ENCODE results near the gene CISH. TPM values are rescaled to one million over a fixed set of nuclear protein-coding genes. Genes with fewer than 3 reads are reported as not detected.

Gene CISH
- total and polyA plus RNA-seq, 4 donors, result 1.1 to 3.2 (median 2.4) TPM

- no peak overlapping the region for H3K4me3 ChIP-seq (ENCODE audit: low read depth, low read length)
- no peaks in the 10 kb centered on the region for H3K4me1 ChIP-seq (ENCODE audit: control insufficient read depth, insufficient read depth, low read length)
- H3K9me3 ChIP-seq (ENCODE audit: control insufficient read depth, insufficient read depth, low read length), result no peaks in the 10 kb centered on the region
- DNase-seq (ENCODE audit: low read depth in 4 of 6, low spot score in 6 of 6), result no peak
- H3K36me3 ChIP-seq (ENCODE audit: control insufficient read depth, insufficient read depth, low read length), result no peaks in the 10 kb centered on the region
- H3K27ac ChIP-seq (ENCODE audit: low read depth, low read length), result no peak overlapping the region
- WGBS (ENCODE audit: insufficient coverage), result 90% methylated on average over 2 of the region's 4 CpGs
- H3K27me3 ChIP-seq (ENCODE audit: control insufficient read depth, insufficient read depth, low read length), result no peaks in the 10 kb centered on the region
Observed at GRCh38 chr3:50588759-50589433, 22.7 kb downstream of the CISH start.

- DNase-seq (ENCODE audit: low read depth in 4 of 6, low spot score in 6 of 6), result no peak
- H3K27ac ChIP-seq (ENCODE audit: low read depth, low read length), result no peak overlapping the region
- no peaks in the 10 kb centered on the region for H3K36me3 ChIP-seq (ENCODE audit: control insufficient read depth, insufficient read depth, low read length)
- no peaks in the 10 kb centered on the region for H3K9me3 ChIP-seq (ENCODE audit: control insufficient read depth, insufficient read depth, low read length)
- no peak overlapping the region for H3K4me3 ChIP-seq (ENCODE audit: low read depth, low read length)
- no peaks in the 10 kb centered on the region for H3K27me3 ChIP-seq (ENCODE audit: control insufficient read depth, insufficient read depth, low read length)
- 69% methylated on average over 17 of the region's 17 CpGs for WGBS (ENCODE audit: insufficient coverage)
- no peaks in the 10 kb centered on the region for H3K4me1 ChIP-seq (ENCODE audit: control insufficient read depth, insufficient read depth, low read length)
Observed at GRCh38 chr3:50587806-50588758, 23.5 kb downstream of the CISH start.

GRCh38 chr3:50587373-50587772, 24.2 kb downstream of the CISH start:
- no peak for DNase-seq (ENCODE audit: low read depth in 4 of 6, low spot score in 6 of 6)
- 86% methylated on average over 5 of the region's 6 CpGs for WGBS (ENCODE audit: insufficient coverage)
- Histone ChIP-seq H3K4me1 (ENCODE audit: control insufficient read depth, insufficient read depth, low read length) (no peaks in the 10 kb centered on the region), H3K9me3 (ENCODE audit: control insufficient read depth, insufficient read depth, low read length) (no peaks in the 10 kb centered on the region), H3K27ac (ENCODE audit: low read depth, low read length) (no peak overlapping the region), H3K4me3 (ENCODE audit: low read depth, low read length) (no peak overlapping the region), H3K27me3 (ENCODE audit: control insufficient read depth, insufficient read depth, low read length) (no peaks in the 10 kb centered on the region), H3K36me3 (ENCODE audit: control insufficient read depth, insufficient read depth, low read length) (peaks cover 5% of the 10 kb centered on the region)

GRCh38 chr3:50586763-50587070, 24.9 kb downstream of the CISH start:
- no peak for DNase-seq (ENCODE audit: low read depth in 4 of 6, low spot score in 6 of 6)
- Histone ChIP-seq H3K27ac (ENCODE audit: low read depth, low read length) (no peak overlapping the region), H3K27me3 (ENCODE audit: control insufficient read depth, insufficient read depth, low read length) (no peaks in the 10 kb centered on the region), H3K9me3 (ENCODE audit: control insufficient read depth, insufficient read depth, low read length) (no peaks in the 10 kb centered on the region), H3K36me3 (ENCODE audit: control insufficient read depth, insufficient read depth, low read length) (peaks cover 12% of the 10 kb centered on the region), H3K4me1 (ENCODE audit: control insufficient read depth, insufficient read depth, low read length) (no peaks in the 10 kb centered on the region), H3K4me3 (ENCODE audit: low read depth, low read length) (no peak overlapping the region)
- 81% methylated on average over 2 of the region's 3 CpGs for WGBS (ENCODE audit: insufficient coverage)

- H3K36me3 ChIP-seq (ENCODE audit: control insufficient read depth, insufficient read depth, low read length), result peaks cover 18% of the 10 kb centered on the region
- no peaks in the 10 kb centered on the region for H3K4me1 ChIP-seq (ENCODE audit: control insufficient read depth, insufficient read depth, low read length)
- no peak for DNase-seq (ENCODE audit: low read depth in 4 of 6, low spot score in 6 of 6)
- H3K27ac ChIP-seq (ENCODE audit: low read depth, low read length), result no peak overlapping the region
- 92% methylated on average over 5 of the region's 6 CpGs for WGBS (ENCODE audit: insufficient coverage)
- no peaks in the 10 kb centered on the region for H3K9me3 ChIP-seq (ENCODE audit: control insufficient read depth, insufficient read depth, low read length)
- no peak overlapping the region for H3K4me3 ChIP-seq (ENCODE audit: low read depth, low read length)
- H3K27me3 ChIP-seq (ENCODE audit: control insufficient read depth, insufficient read depth, low read length), result no peaks in the 10 kb centered on the region
Observed at GRCh38 chr3:50585919-50586762, 25.4 kb downstream of the CISH start.

GRCh38 chr3:50584391-50584790, 27.2 kb downstream of the CISH start:
- Histone ChIP-seq H3K4me3 (ENCODE audit: low read depth, low read length) (no peak overlapping the region), H3K27me3 (ENCODE audit: control insufficient read depth, insufficient read depth, low read length) (no peaks in the 10 kb centered on the region), H3K27ac (ENCODE audit: low read depth, low read length) (no peak overlapping the region), H3K4me1 (ENCODE audit: control insufficient read depth, insufficient read depth, low read length) (no peaks in the 10 kb centered on the region), H3K9me3 (ENCODE audit: control insufficient read depth, insufficient read depth, low read length) (no peaks in the 10 kb centered on the region), H3K36me3 (ENCODE audit: control insufficient read depth, insufficient read depth, low read length) (peaks cover 35% of the 10 kb centered on the region)
- WGBS (ENCODE audit: insufficient coverage), result 88% methylated on average over 2 of the region's 2 CpGs
- no peak for DNase-seq (ENCODE audit: low read depth in 4 of 6, low spot score in 6 of 6)

GRCh38 chr3:50583897-50584296, 27.7 kb downstream of the CISH start:
- Histone ChIP-seq H3K9me3 (ENCODE audit: control insufficient read depth, insufficient read depth, low read length) (no peaks in the 10 kb centered on the region), H3K4me3 (ENCODE audit: low read depth, low read length) (no peak overlapping the region), H3K27me3 (ENCODE audit: control insufficient read depth, insufficient read depth, low read length) (no peaks in the 10 kb centered on the region), H3K27ac (ENCODE audit: low read depth, low read length) (no peak overlapping the region), H3K4me1 (ENCODE audit: control insufficient read depth, insufficient read depth, low read length) (no peaks in the 10 kb centered on the region), H3K36me3 (ENCODE audit: control insufficient read depth, insufficient read depth, low read length) (peaks cover 40% of the 10 kb centered on the region)
- no peak for DNase-seq (ENCODE audit: low read depth in 4 of 6, low spot score in 6 of 6)
- 86% methylated on average over 6 of the region's 6 CpGs for WGBS (ENCODE audit: insufficient coverage)

- H3K36me3 ChIP-seq (ENCODE audit: control insufficient read depth, insufficient read depth, low read length), result peaks cover 54% of the 10 kb centered on the region
- 91% methylated on average over 6 of the region's 9 CpGs for WGBS (ENCODE audit: insufficient coverage)
- no peaks in the 10 kb centered on the region for H3K4me1 ChIP-seq (ENCODE audit: control insufficient read depth, insufficient read depth, low read length)
Observed at GRCh38 chr3:50582083-50582482, 29.5 kb downstream of the CISH start.

GRCh38 chr3:50581459-50581842, 30.1 kb downstream of the CISH start:
- Histone ChIP-seq H3K27me3 (ENCODE audit: control insufficient read depth, insufficient read depth, low read length) (no peaks in the 10 kb centered on the region), H3K36me3 (ENCODE audit: control insufficient read depth, insufficient read depth, low read length) (peaks cover 59% of the 10 kb centered on the region), H3K4me3 (ENCODE audit: low read depth, low read length) (no peak overlapping the region), H3K9me3 (ENCODE audit: control insufficient read depth, insufficient read depth, low read length) (no peaks in the 10 kb centered on the region), H3K4me1 (ENCODE audit: control insufficient read depth, insufficient read depth, low read length) (no peaks in the 10 kb centered on the region), H3K27ac (ENCODE audit: low read depth, low read length) (no peak overlapping the region)
- WGBS (ENCODE audit: insufficient coverage), result 100% methylated on average over 2 of the region's 2 CpGs
- DNase-seq (ENCODE audit: low read depth in 4 of 6, low spot score in 6 of 6), result no peak

More at GRCh38 chr3:50582083-50582482, 29.5 kb downstream of the CISH start:
- H3K27me3 ChIP-seq (ENCODE audit: control insufficient read depth, insufficient read depth, low read length), result no peaks in the 10 kb centered on the region
- no peak overlapping the region for H3K4me3 ChIP-seq (ENCODE audit: low read depth, low read length)
- DNase-seq (ENCODE audit: low read depth in 4 of 6, low spot score in 6 of 6), result no peak
- no peak overlapping the region for H3K27ac ChIP-seq (ENCODE audit: low read depth, low read length)
- no peaks in the 10 kb centered on the region for H3K9me3 ChIP-seq (ENCODE audit: control insufficient read depth, insufficient read depth, low read length)
